ENCODE results near the gene CCR1.

CCR1 gene

GRCh38 chr3:46192939-46193338, 15.2 kb downstream of the CCR1 start:
- no peak overlapping the region for H3K4me3 ChIP-seq
- DNase-seq (ENCODE audit: low spot score): no peak
- TF ChIP-seq CTCF (IDR thresholded peaks at IDR 0.05): no peak
- H3K27ac ChIP-seq: no peak overlapping the region

- DNase-seq (ENCODE audit: low spot score): no peak
- Histone ChIP-seq H3K4me3 (no peak overlapping the region), H3K27ac (no peak overlapping the region)
- no peak for TF ChIP-seq CTCF (IDR thresholded peaks at IDR 0.05)
Observed at GRCh38 chr3:46191730-46192129, 16.4 kb downstream of the CCR1 start.

GRCh38 chr3:46188708-46189107, 19.4 kb downstream of the CCR1 start:
- H3K27ac ChIP-seq: no peak overlapping the region
- DNase-seq (ENCODE audit: low spot score): no peak
- TF ChIP-seq CTCF (IDR thresholded peaks at IDR 0.05): no peak
- no peak overlapping the region for H3K4me3 ChIP-seq

GRCh38 chr3:46187876-46188275, 20.2 kb downstream of the CCR1 start:
- no peak overlapping the region for H3K27ac ChIP-seq
- no peak for TF ChIP-seq CTCF (IDR thresholded peaks at IDR 0.05)
- H3K4me3 ChIP-seq: no peak overlapping the region
- DNase-seq (ENCODE audit: low spot score): no peak

- H3K4me3 ChIP-seq: no peak overlapping the region
- H3K27ac ChIP-seq: no peak overlapping the region
- no peak for TF ChIP-seq CTCF (IDR thresholded peaks at IDR 0.05)
- no peak for DNase-seq (ENCODE audit: low spot score)
Observed at GRCh38 chr3:46187341-46187700, 20.8 kb downstream of the CCR1 start.

GRCh38 chr3:46186471-46187340, 21.4 kb downstream of the CCR1 start:
- Histone ChIP-seq H3K4me3 (no peak overlapping the region), H3K27ac (no peak overlapping the region)

More at GRCh38 chr3:46186471-46187340, 21.4 kb downstream of the CCR1 start:
- no peak for DNase-seq (ENCODE audit: low spot score)
- no peak for TF ChIP-seq CTCF (IDR thresholded peaks at IDR 0.05)
